ENCODE results near the gene MAP2K4.

Gene MAP2K4

DNA sequence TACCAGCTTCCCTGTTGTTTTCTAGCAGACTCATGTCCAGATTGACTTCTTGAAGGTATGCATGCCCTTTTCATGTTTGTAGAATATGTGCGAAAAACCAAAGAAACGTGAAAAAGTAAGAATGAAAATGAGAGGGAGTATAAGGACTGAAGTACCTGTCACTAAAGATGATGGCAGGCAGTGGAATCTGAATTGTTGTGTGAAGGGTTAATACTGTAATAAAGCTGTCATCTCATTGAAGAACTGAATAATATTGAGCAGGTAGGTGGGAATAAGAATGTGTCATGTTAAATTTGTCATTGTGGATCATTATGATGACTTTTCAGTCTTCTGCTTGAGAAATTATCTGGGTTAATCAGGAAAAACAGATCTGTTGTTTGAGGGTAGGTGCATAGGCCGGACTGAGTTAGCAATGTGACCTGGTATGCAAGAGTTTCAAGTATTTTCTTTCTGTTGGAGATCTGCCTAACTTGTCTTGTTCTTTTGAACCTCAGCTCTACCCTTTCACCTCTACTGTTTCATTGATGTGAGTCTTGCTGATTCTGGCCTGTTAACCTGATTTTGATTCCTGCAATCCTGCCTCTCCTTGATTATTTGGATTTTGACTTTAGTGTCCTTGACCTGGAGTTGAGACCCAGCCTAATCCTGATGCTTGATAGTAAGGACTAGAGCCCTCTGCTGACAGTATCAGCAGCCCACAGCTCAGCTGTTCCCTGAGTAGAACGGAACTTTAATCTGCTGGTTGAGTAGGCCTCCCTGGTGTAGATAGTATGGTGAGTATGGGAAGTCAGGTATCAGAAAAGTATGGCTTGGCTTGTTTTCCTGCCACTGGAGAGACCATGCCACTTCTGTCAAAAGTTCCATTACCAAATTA lies 64.6 kb downstream of the MAP2K4 start:
- no peak overlapping the region for H3K4me3 ChIP-seq (ENCODE audit: low read depth, low read length)

GRCh38 chr17:12088035-12088434 lies 67.4 kb downstream of the MAP2K4 start:
- no peak overlapping the region for H3K4me3 ChIP-seq (ENCODE audit: low read depth, low read length)

- H3K4me3 ChIP-seq (ENCODE audit: low read depth, low read length) = no peak overlapping the region
These were observed 69.2 kb downstream of the MAP2K4 start for GRCh38 chr17:12089809-12090384.

DNA sequence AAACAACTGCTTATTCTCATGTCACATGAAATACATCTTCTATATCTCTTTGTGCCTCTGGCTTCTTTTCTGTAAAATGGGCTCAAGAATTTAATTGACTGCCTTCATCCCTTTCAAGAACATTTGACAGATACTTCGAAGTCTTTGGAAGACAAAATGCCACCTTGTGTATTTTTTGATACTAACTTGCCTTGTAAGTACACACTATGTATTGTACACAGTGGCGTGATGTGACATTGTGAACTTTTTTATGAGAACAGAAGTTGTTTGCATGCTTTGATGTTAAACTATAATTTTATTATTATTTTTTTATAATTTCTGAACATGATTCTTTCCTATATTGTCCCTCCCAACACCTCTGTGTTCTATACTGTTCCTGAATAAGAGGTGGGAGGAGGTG lies 73.7 kb downstream of the MAP2K4 start:
- H3K4me3 ChIP-seq (ENCODE audit: low read depth, low read length) = no peak overlapping the region

GRCh38 chr17:12095522-12095921 lies 74.8 kb downstream of the MAP2K4 start:
- H3K4me3 ChIP-seq (ENCODE audit: low read depth, low read length) = no peak overlapping the region

DNA sequence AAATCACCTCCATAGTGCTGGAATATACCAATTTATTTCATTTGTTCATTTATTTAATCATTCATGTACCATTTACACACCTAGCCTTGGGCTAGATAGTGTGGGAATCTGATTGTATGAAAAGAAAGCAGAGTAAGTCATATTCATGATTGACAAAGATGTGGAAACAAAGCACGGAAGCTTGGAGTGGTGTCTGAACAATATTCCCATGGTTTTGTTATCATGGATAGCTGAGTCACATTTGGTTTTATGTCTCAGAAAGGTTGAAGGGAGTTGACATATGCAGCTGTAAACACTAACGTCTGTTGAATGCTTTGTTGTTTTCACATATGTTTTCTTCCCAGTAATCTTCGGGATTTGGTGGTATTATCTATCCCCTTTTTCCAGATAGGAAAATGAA lies 76.6 kb downstream of the MAP2K4 start:
- no peak overlapping the region for H3K4me3 ChIP-seq (ENCODE audit: low read depth, low read length)

DNA sequence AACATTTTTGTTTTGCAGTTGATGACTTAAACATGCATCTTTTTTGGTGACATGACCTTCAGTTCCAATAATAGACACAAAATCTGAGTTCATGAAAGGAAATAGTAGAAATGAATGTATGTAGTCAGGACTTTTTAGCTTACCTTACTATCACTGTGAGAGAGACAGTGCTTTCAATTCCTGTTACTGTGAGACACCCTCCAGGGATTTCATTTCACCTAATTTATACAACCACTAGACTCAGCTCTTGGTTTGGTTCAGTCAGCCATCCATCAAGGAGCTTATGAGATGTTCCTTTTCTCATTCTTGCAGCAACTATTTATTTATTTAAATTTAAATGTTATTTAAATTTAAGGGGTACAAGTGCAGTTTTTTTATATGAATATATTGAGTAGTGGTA lies 77.9 kb downstream of the MAP2K4 start:
- H3K4me3 ChIP-seq (ENCODE audit: low read depth, low read length) = no peak overlapping the region

- H3K4me3 ChIP-seq (ENCODE audit: low read depth, low read length) = no peak overlapping the region
These were observed 78.7 kb downstream of the MAP2K4 start for GRCh38 chr17:12099412-12099811.

- no peak overlapping the region for H3K4me3 ChIP-seq (ENCODE audit: low read depth, low read length)
These were observed 84.2 kb downstream of the MAP2K4 start for GRCh38 chr17:12104831-12105230.

- no peak overlapping the region for H3K4me3 ChIP-seq (ENCODE audit: low read depth, low read length)
These were observed 87.2 kb downstream of the MAP2K4 start for GRCh38 chr17:12107905-12108304.

GRCh38 chr17:12110906-12111305 lies 90.2 kb downstream of the MAP2K4 start:
- H3K4me3 ChIP-seq (ENCODE audit: low read depth, low read length) = no peak overlapping the region

DNA sequence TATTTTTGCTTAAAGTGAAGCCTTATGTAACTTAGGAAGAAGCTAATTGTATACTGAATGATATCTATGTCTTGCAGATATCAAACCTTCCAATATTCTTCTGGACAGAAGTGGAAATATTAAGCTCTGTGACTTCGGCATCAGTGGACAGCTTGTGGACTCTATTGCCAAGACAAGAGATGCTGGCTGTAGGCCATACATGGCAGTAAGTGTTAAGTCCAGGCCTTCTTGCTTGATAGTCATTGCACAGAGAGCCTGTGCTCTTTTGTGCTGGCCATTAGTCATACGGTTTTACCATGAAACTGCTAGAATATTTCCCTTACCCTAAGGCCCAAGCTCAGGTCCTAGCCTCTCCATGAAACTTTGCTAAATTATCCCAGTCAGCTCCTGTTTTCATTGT lies 92.5 kb downstream of the MAP2K4 start:
- no peak overlapping the region for H3K4me3 ChIP-seq (ENCODE audit: low read depth, low read length)

- H3K4me3 ChIP-seq (ENCODE audit: low read depth, low read length) = no peak overlapping the region
These were observed 94.2 kb downstream of the MAP2K4 start for GRCh38 chr17:12114686-12115418.

GRCh38 chr17:12116143-12116542 lies 95.5 kb downstream of the MAP2K4 start:
- no peak overlapping the region for H3K4me3 ChIP-seq (ENCODE audit: low read depth, low read length)

DNA sequence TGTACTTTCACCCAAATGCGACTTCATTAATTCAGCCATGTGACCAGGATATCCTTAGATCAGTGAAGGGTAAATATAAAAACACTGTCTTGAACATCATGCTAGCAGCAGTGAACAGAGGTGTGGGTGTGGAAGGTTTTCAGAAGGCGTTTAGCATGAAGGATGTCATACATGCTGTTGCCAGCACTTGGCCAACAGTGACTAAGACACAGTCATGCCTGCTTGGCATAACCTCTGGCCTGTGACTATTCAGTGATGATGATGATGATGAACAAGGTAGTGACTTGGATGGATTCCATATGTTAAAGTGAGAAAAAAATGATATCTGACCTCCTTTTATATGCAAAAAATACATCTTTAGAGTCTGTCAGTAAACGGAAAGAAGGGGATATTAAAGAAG lies 97.9 kb downstream of the MAP2K4 start:
- no peak overlapping the region for H3K4me3 ChIP-seq (ENCODE audit: low read depth, low read length)

- H3K4me3 ChIP-seq (ENCODE audit: low read depth, low read length) = no peak overlapping the region
These were observed 101.4 kb downstream of the MAP2K4 start for GRCh38 chr17:12122075-12122474.

DNA sequence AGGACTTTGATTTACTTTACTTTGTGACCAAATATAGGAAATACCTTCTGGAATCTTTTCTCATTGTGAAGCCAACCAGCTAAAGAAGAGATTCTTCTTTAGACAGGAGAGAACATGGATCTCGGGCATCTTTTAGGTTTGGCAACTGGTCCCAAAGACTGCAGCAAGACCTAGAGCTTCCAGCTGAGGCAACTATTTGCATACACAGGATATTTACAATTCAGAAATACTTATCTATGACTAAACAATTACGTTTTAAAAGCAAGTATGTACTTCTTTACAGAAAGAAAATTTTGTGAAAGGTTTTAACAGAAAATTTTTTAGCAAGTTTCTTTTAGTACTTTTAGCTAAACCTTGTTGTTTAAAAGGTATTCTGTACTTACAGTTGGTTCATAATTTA lies 106.5 kb downstream of the MAP2K4 start:
- H3K4me3 ChIP-seq (ENCODE audit: low read depth, low read length) = no peak overlapping the region

DNA sequence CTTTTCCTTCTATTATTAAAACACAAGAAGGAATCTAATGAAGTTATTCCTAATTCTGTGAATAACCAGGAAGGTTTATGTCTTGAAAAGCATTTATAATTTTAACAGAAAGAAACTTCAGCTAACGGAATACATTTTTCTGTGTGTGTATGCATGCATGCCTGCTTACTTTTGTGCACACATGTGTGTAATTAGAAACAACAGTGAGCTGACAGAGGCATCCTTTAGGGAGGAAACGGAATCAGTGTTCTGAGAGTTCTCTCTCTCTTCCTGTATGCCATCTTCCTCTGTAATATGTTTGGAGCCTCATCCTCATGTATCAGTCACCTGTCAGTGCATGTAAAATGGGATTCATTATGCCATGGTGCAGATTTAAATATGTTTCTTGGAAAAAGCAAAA lies 107.0 kb downstream of the MAP2K4 start:
- no peak overlapping the region for H3K4me3 ChIP-seq (ENCODE audit: low read depth, low read length)

GRCh38 chr17:12128946-12129345 lies 108.3 kb downstream of the MAP2K4 start:
- no peak overlapping the region for H3K4me3 ChIP-seq (ENCODE audit: low read depth, low read length)

DNA sequence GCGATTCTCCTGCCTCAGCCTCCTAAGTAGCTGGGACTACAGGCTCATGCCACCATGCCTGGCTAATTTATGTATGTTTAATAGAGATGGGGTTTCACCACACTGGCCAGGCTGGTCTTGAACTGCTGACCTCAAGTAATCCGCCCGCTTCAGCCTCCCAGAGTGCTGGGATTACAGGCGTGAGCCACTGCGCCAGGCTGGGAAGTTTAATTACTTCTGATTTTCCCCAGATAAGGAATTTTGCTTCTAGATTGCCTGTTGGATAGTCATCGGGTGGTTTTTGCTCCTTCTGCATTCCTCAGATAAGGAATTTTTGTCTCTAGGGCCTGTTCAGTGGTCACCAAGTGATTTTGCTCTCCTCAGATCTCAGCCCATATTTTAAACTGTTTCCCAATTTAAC lies 112.5 kb downstream of the MAP2K4 start:
- no peak overlapping the region for H3K4me3 ChIP-seq (ENCODE audit: low read depth, low read length)

- no peak overlapping the region for H3K4me3 ChIP-seq (ENCODE audit: low read depth, low read length)
These were observed 113.4 kb downstream of the MAP2K4 start for GRCh38 chr17:12134101-12134500.

DNA sequence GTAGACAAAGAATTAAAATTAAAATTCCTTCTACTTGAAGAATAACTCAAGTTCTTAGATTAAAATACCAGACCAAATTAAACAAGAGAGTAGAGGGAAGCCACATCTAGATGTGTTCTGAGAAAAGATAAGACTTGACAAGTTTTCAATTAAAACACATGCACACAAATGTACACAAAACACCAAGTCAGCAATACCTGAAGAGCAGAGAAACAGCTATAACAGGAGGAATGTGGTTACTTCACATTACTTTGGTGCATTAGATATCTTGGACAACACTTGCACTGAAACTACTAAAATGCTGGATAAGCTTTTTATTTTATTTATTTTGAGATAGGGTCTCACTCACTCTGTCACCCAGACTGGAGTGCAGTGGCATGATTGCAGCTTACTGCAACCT lies 113.9 kb downstream of the MAP2K4 start:
- H3K4me3 ChIP-seq (ENCODE audit: low read depth, low read length) = no peak overlapping the region
